ENCODE data around the gene RHOV.

RHOV gene
- 0.27 to 1.3 (median 0.54) reads per million in 4 donors for total RNA-seq

GRCh38 chr15:40873694-40874561 lies at the start of gene RHOV:
RHOV (minus strand) TSS chr15:40874234; CDS start chr15:40874139, 95 bp downstream.
- DNase-seq, result peak in 4 of 5 donors; percentile 28 to 49 (median 44)

- DNase-seq, result no peak
These were observed 49.5 kb upstream of the RHOV start for GRCh38 chr15:40923551-40923950.

DNA sequence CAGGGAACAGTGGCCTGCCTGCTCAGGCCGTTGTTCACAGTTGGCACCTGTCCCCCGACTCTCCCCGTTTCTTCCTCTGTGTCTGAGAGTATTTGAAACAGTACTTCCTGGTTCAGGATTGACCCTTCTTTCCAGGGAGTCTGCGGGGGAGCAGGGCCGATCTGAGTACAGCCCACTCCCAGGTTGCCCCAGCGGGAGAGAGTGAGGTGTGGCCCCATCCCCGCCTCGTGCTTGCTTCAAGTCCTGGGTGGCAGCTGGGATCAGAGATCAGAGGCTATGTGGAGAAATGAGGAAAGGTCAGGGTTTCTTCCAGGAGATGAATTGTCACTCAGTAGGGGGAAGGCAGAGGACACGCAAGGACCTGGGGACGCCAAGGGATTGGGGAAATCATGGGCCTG lies 48.6 kb upstream of the RHOV start:
- no peak for DNase-seq

DNA sequence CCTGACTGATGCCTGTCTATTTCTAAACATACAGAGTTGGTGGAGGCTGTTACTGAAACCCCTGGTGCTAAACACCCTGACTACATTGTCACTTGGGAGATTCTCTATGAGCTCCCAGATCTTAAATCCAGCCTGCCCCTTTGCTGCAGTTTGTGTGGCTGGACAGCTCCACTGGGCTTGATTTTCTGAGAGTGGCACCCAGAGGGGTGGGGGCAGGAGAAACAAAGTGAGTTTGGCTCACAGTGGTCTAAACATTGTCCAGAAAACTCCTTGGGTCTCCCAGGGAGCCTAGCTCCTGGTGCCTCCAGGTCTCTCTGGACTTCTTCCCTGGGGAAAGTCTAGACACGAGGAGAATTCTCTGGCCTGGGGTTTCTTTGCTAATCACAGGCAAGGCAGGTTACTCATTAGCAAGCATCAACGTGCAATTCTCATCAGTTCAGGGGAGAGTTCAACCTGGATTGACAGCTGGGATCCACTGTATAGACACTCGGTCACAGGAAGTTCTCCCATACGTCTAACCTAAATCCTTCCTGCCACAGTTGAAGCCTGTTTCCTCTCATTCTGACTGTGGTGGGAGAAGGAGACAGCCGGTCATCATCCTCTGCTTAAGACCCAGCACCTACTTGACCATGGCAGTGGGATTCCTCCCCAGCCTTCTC lies 48.0 kb upstream of the RHOV start:
- no peak for DNase-seq

- DNase-seq, result no peak
These were observed 44.9 kb upstream of the RHOV start for GRCh38 chr15:40918799-40919392.

DNA sequence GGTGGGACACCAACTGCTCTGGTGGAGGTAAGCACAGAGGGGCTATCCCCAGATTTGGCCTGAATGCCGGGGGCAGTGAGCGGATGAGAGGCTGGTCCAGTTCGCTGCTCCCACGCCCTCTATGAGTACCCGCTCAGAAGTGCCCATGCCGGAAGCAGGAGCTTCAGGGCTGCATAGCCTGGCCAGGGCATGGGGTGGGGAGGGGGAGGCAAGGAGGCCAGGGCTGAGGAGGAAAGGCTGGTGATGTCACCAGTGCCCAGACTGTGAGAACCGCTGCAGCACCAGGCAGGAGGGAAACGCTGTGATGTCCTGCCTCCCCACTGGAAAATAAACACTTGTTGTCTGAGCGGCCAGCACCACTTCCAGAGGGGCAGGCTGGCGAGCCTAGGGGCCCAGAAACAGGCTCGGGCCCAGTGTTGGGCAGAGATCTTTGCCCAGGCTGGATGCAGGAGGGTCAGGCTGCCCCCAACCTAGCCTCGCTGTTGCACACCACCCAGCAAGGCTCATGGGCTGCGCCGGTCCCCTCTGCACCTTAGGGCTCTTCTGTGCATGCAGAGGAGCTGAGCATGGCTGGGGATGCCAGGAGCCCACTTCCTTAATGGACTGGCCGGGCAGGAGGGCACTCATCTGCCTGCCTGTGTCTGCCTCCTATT lies 44.2 kb upstream of the RHOV start:
- DNase-seq, result no peak

DNA sequence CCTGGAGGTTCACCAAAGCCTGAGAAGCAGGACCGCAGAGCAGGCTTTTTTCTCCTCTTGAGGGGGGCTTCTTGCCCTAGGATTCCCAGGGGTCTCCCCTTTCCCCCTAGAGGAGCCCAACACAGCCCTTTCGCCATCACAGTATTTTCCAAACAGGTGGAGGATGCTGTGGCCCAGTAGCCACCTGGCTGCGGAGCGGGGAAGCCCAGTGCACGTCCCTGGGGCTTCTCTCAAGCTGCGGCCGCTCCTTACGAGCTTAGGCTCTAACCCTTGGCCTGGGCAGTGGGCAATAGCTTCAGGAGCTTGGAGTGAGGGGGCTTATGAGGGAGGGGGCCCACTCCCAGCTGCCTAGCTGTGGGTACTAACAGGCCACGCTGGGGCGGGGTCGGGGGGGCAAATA lies 43.6 kb upstream of the RHOV start:
- DNase-seq, result no peak

DNA sequence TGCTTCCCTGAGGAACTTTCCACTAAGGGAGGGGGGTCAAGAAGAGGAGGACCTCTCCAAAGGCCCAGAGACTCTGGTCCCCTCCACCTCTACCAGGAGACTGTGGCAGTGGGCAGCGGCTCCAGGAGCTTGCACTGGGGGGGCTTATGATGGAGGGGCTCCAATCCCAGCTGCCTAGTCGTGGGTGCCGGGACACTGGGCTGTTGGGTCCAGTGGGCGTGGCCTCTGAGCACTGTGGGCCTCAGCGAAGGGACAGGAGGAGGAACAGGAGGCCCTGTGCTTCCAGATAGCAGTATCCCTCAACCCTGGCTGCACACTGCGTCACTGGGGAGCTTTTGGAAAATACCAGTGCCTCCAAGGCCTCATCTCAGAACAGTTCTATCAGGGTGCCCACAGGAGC lies 41.6 kb upstream of the RHOV start:
- no peak for DNase-seq

GRCh38 chr15:40915116-40915661 lies 41.2 kb upstream of the RHOV start:
- no peak for DNase-seq

- no peak for DNase-seq
These were observed 40.5 kb upstream of the RHOV start for GRCh38 chr15:40914486-40914885.

DNA sequence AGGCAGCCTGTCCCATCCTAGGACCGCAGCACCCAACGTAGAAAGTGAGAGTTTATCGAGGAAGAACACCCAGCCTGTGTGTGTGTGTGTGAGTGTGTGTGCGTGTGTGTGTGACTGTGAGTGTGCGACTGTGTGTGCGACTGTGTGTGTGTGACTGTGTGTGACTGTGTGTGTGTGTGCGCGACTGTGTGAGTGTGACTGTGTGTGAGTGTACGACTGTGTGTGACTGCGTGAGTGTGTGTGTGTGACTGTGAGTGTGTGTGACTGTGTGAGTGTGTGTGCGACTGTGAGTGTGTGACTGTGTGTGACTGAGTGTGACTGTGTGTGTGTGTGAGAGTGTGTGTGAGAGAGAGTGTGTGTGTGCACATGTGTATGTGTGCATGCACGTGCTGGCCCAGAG lies 40.0 kb upstream of the RHOV start:
- DNase-seq, result no peak

DNA sequence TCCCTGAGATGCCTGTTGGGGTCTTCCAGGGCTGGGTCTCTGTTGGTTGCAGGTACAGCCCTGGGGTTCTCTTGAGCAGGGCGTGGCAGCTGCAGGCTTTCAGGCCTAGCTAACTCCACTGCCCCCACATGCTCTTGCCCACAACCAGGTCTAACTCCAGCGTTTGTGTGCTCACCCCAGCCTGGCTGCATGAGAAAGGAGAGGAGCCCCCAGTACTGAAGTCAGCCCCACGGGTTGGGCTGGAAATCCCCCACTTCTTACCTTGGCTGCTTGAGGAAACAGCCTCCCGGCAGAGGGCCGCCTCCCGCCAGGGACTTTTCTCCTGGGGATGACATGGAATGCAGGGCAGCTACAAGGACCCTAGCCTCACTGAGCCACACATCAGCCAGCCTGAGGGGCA lies 38.4 kb upstream of the RHOV start:
- DNase-seq, result no peak

GRCh38 chr15:40911693-40912092 lies 37.7 kb upstream of the RHOV start:
- no peak for DNase-seq

- DNase-seq, result no peak
These were observed 37.1 kb upstream of the RHOV start for GRCh38 chr15:40911141-40911540.

- no peak for DNase-seq
These were observed 35.9 kb upstream of the RHOV start for GRCh38 chr15:40909662-40910630.

GRCh38 chr15:40908095-40908494 lies 34.1 kb upstream of the RHOV start:
- DNase-seq, result no peak

DNA sequence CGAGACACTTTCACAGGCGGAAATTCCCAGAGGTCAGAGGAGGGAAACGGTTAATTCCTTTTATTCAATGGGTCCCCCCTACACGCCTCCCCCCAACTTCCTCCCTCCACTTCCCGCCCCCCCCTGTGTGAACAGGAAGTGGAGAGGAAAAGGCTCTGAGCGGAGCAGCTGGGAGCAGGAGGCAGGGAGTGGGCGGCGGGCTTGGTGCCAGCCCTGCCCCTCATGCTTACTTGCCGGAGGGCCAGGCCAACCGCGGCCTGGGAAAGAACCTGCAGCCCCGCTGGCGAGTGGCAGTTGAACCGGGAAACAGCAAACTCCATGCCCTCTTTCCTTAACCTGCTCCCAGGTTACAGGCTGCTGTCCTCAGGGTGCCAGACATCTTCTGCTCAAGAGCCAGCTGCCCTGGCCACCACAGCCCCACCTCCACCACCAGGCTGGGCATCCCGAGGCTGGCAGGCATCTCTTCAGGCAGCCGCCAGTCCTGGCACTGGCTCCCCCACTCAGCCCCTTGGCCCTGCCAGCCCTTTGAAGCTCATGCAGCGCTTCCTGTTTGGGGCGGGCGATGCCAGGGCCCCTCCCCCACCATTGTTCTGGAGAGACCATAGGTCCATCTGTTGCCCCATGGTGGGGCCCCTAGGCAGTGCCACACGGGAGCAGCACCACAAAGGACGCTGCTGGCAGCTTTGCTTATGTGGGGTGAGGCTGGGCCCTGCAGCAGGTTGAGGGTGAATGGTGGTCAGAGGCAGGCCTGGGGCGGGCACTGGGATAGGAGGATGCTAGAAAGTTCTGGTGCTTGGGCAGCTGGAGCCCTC lies 33.2 kb upstream of the RHOV start:
- DNase-seq, result peak in 4 of 5 donors; percentile 37 to 74 (median 40)

GRCh38 chr15:40906091-40906990 lies 32.3 kb upstream of the RHOV start:
- peak; percentile 50 to 72 (median 66) for DNase-seq

DNA sequence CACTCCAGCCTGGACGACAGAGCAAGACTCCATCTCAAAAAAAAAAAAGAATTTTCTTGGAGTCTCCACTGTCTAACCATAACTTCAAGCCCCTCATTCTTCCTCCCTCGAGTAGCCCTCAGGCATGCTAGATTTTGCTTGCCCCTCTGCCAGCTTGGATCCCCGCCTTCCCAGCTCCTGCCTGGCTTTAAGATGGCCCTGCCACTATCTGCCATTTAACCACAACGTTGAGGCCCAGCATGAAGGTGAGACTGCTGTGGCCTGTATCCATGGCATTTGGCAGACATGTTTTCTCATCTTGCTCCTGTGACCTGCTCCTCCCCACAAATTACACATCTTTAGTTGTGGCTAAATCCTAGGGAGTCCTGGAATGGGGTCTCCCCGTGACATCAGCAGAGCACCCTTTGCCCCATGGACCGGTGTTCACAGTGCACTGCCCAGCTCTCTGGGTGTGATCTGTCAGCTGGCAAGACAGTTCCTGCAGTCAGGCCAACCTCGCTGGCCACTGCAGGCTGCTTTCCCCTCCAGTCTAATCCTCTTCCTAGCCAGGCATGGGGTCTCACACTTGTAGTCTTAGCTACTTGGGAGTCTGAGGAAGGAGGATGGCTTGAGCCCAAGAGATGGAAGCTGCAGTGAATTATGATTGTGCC lies 30.6 kb upstream of the RHOV start:
- no peak for DNase-seq

Measured in T-helper 1 cell (primary cell).